ENCODE results near the gene WNK3. TPM values are rescaled to one million over a fixed set of nuclear protein-coding genes. Genes with fewer than 3 reads are reported as not detected.

WNK3 gene
- total and polyA plus RNA-seq, 2 experiments from 2014 or later: 27.6 to 57.5 TPM

DNA sequence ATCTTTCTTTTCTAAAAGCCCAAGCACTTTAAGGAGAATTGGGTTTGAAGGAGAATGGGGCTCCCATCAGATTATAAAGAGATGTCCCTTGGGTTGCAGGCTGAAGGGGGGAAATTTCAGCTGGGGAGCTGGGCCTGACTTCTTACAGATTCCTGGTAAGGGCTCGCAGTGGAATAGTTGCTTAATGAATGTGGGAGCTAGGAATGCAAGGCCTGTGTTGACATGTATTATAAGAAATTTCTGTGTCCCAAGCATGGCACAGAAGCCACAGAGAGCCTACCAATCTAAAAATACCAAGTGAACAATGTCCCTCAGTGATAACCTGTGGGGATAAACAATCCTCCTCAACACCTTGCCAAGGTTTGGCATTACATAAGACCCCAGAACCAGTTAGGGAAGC, 39.3 kb upstream of the WNK3 start (continued):
- TF ChIP-seq JUNB (IDR thresholded peaks at IDR 0.05; ENCODE audit: unreplicated experiment) (no peak), ZNF114 (CRISPR knock-in tag; IDR thresholded peaks at IDR 0.05) (no peak), ZNF331 (CRISPR knock-in tag; IDR thresholded peaks at IDR 0.05; ENCODE audit: low read depth) (no peak), POLR2AphosphoS5 (IDR thresholded peaks at IDR 0.05; ENCODE audit: low read depth) (no peak), STAT1 (IDR thresholded peaks at IDR 0.05; ENCODE audit: unreplicated experiment) (no peak)
- TF ChIP-seq, protein P1, sequence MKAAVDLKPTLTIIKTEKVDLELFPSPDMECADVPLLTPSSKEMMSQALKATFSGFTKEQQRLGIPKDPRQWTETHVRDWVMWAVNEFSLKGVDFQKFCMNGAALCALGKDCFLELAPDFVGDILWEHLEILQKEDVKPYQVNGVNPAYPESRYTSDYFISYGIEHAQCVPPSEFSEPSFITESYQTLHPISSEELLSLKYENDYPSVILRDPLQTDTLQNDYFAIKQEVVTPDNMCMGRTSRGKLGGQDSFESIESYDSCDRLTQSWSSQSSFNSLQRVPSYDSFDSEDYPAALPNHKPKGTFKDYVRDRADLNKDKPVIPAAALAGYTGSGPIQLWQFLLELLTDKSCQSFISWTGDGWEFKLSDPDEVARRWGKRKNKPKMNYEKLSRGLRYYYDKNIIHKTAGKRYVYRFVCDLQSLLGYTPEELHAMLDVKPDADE (IDR thresholded peaks at IDR 0.05): no peak

DNA sequence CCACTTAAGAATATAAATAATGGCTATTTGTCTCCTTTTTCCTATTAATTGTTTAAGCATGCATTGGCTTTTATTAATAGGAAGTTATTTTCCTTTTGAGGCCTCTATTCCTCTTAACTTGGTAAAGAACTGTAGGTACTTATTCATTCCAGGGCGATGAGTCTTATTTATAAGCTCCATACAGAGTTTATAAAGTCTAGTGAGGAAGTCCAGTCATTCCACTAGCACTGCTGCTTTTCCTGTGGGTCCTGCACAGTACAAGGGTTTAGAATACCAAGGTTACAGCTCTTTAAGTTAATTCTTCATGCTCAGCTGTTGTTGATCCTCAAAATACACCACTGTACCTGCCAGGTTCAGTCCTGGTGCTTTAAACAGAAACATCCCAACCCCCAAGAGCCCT, 28.5 kb upstream of the WNK3 start:
- Histone ChIP-seq H4K20me1 (replicated peaks; ENCODE audit: insufficient read depth) (no peaks in the 10 kb centered on the region), H3K9me2 (ENCODE audit: insufficient read depth) (no peaks in the 10 kb centered on the region), H3K4me3 (no peak overlapping the region), H3F3A (replicated peaks; ENCODE audit: low read depth) (no peaks in the 10 kb centered on the region), H3K36me3 (ENCODE audit: insufficient read depth) (no peaks in the 10 kb centered on the region), H3K27me3 (ENCODE audit: insufficient read depth) (no peaks in the 10 kb centered on the region), H3K4me2 (no peak overlapping the region), H2AFZ (no peak overlapping the region), H3K27ac (ENCODE audit: low read depth) (no peak overlapping the region), H3K4me1 (ENCODE audit: insufficient read depth) (no peaks in the 10 kb centered on the region), H3K79me2 (replicated peaks; ENCODE audit: insufficient read depth) (no peaks in the 10 kb centered on the region)
- H3K4me1 Mint-ChIP-seq: peaks cover 14% of the 10 kb centered on the region; the same call in 2 of the 3 replicates
- no peak overlapping the region for H3K27ac Mint-ChIP-seq
- DNase-seq (ENCODE audit: low spot score) (no peak), ATAC-seq (no peak)
- no peaks in the 10 kb centered on the region for H3K9me3 Mint-ChIP-seq
- TF ChIP-seq, protein P2, sequence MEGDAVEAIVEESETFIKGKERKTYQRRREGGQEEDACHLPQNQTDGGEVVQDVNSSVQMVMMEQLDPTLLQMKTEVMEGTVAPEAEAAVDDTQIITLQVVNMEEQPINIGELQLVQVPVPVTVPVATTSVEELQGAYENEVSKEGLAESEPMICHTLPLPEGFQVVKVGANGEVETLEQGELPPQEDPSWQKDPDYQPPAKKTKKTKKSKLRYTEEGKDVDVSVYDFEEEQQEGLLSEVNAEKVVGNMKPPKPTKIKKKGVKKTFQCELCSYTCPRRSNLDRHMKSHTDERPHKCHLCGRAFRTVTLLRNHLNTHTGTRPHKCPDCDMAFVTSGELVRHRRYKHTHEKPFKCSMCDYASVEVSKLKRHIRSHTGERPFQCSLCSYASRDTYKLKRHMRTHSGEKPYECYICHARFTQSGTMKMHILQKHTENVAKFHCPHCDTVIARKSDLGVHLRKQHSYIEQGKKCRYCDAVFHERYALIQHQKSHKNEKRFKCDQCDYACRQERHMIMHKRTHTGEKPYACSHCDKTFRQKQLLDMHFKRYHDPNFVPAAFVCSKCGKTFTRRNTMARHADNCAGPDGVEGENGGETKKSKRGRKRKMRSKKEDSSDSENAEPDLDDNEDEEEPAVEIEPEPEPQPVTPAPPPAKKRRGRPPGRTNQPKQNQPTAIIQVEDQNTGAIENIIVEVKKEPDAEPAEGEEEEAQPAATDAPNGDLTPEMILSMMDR (conservative IDR thresholded peaks at IDR 0.05; ENCODE audit: low read depth in 2 of 2): no peak
- no peak for TF ChIP-seq POLR2AphosphoS5 (IDR thresholded peaks at IDR 0.05; ENCODE audit: low read depth)
- TF ChIP-seq ZNF331 (CRISPR knock-in tag; IDR thresholded peaks at IDR 0.05; ENCODE audit: low read depth): no peak
- TF ChIP-seq ZNF114 (CRISPR knock-in tag; IDR thresholded peaks at IDR 0.05): no peak
- TF ChIP-seq NANOG (IDR thresholded peaks at IDR 0.05; ENCODE audit: borderline replicate concordance): no peak
- TF ChIP-seq, protein P3, sequence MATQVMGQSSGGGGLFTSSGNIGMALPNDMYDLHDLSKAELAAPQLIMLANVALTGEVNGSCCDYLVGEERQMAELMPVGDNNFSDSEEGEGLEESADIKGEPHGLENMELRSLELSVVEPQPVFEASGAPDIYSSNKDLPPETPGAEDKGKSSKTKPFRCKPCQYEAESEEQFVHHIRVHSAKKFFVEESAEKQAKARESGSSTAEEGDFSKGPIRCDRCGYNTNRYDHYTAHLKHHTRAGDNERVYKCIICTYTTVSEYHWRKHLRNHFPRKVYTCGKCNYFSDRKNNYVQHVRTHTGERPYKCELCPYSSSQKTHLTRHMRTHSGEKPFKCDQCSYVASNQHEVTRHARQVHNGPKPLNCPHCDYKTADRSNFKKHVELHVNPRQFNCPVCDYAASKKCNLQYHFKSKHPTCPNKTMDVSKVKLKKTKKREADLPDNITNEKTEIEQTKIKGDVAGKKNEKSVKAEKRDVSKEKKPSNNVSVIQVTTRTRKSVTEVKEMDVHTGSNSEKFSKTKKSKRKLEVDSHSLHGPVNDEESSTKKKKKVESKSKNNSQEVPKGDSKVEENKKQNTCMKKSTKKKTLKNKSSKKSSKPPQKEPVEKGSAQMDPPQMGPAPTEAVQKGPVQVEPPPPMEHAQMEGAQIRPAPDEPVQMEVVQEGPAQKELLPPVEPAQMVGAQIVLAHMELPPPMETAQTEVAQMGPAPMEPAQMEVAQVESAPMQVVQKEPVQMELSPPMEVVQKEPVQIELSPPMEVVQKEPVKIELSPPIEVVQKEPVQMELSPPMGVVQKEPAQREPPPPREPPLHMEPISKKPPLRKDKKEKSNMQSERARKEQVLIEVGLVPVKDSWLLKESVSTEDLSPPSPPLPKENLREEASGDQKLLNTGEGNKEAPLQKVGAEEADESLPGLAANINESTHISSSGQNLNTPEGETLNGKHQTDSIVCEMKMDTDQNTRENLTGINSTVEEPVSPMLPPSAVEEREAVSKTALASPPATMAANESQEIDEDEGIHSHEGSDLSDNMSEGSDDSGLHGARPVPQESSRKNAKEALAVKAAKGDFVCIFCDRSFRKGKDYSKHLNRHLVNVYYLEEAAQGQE (IDR thresholded peaks at IDR 0.05; ENCODE audit: unreplicated experiment): no peak
- TF ChIP-seq EZH2 (IDR thresholded peaks at IDR 0.05; ENCODE audit: low read depth, unreplicated experiment): no peak
- no peak for TF ChIP-seq CREB1 (CRISPR knock-in tag; IDR thresholded peaks at IDR 0.05; ENCODE audit: low read depth)
- no peak overlapping the region for H3K4me3 Mint-ChIP-seq
- H3K36me3 Mint-ChIP-seq (ENCODE audit: low read depth): no peaks in the 10 kb centered on the region
- no peaks in the 10 kb centered on the region for H3K27me3 Mint-ChIP-seq (ENCODE audit: insufficient read depth, low read depth, poor library complexity)
